Ishikawa (cell line): ENCODE data around the gene WWC1.

Experiments used
- CEBPB ChIP-seq: IDR thresholded peaks from 2 replicates; pipeline ENCODE4 v1.6.1; 2012
- EP300 ChIP-seq: IDR thresholded peaks from 2 replicates; pipeline ENCODE4 v1.6.1; 2012; ENCODE audit warnings: borderline replicate concordance
- MAX ChIP-seq: IDR thresholded peaks from 2 replicates; pipeline ENCODE4 v1.6.1; 2012
- NFIC ChIP-seq: IDR thresholded peaks from 2 replicates; pipeline ENCODE4 v1.6.1; 2012
- TAF1 ChIP-seq: IDR thresholded peaks from 2 replicates; pipeline ENCODE4 v1.6.1; 2012; ENCODE audit warnings: low read depth, mild to moderate bottlenecking

- TF ChIP-seq TAF1 (no peak), EP300 (no peak), NFIC (no peak), CEBPB (no peak), MAX (no peak)
These were observed 146.9 kb downstream of the WWC1 start for GRCh38 chr5:168438349-168438748.
